Activated T-cell treated with anti-CD3 and anti-CD28 coated beads for 24 hours (primary cell): ENCODE data around the gene LIN7C.
"Not testable (repeated sequence)": the region's sequence is repeated elsewhere in the genome, so short reads cannot be mapped to it uniquely, and the experiment has no call there.

ENCODE experiments used
- DNase-seq: peaks from one replicate; pipeline ENCODE4 v3.0.0-alpha.2; 2020; ENCODE audit warnings: low read depth

LIN7C gene

GRCh38 chr11:27506200-27507182 is at the start of gene LIN7C:
LIN7C (minus strand) TSS chr11:27506769; CDS start chr11:27506752, 17 bp downstream.
- peak; percentile 94 for DNase-seq

GRCh38 chr11:27555264-27555663 is 48.7 kb upstream of the LIN7C start:
- DNase-seq = no peak

- no peak for DNase-seq
These were observed 46.6 kb upstream of the LIN7C start for GRCh38 chr11:27553186-27553585.

- DNase-seq = no peak
These were observed 45.8 kb upstream of the LIN7C start for GRCh38 chr11:27552341-27552740.

- DNase-seq = no peak
These were observed 44.6 kb upstream of the LIN7C start for GRCh38 chr11:27551127-27551526.

GRCh38 chr11:27545946-27546345 is 39.4 kb upstream of the LIN7C start:
- DNase-seq = no peak

- no peak for DNase-seq
These were observed 38.5 kb upstream of the LIN7C start for GRCh38 chr11:27545035-27545434.

GRCh38 chr11:27541790-27542189 is 35.2 kb upstream of the LIN7C start:
- no peak for DNase-seq

- no peak for DNase-seq
These were observed 33.5 kb upstream of the LIN7C start for GRCh38 chr11:27540051-27540450.

GRCh38 chr11:27535103-27535502 is 28.5 kb upstream of the LIN7C start:
- no peak for DNase-seq

- no peak for DNase-seq
These were observed 26.2 kb upstream of the LIN7C start for GRCh38 chr11:27532652-27533325.

GRCh38 chr11:27528712-27529111 is 22.1 kb upstream of the LIN7C start:
- DNase-seq = no peak

- no peak for DNase-seq
These were observed 20.0 kb upstream of the LIN7C start for GRCh38 chr11:27526535-27526934.

GRCh38 chr11:27525824-27526516 is 19.4 kb upstream of the LIN7C start:
- no peak for DNase-seq

- no peak for DNase-seq
These were observed 17.6 kb upstream of the LIN7C start for GRCh38 chr11:27524155-27524554.

GRCh38 chr11:27520226-27520625 is 13.7 kb upstream of the LIN7C start:
- no peak for DNase-seq

GRCh38 chr11:27518518-27518917 is 11.9 kb upstream of the LIN7C start:
- DNase-seq = no peak

GRCh38 chr11:27517490-27517889 is 10.9 kb upstream of the LIN7C start:
- DNase-seq = not testable (repeated sequence)

GRCh38 chr11:27514558-27514957 is 8.0 kb upstream of the LIN7C start:
- no peak for DNase-seq

- no peak for DNase-seq
These were observed 7.5 kb upstream of the LIN7C start for GRCh38 chr11:27514076-27514475.

- no peak for DNase-seq
These were observed 6.8 kb upstream of the LIN7C start for GRCh38 chr11:27513389-27513788.

- no peak for DNase-seq
These were observed 5.7 kb upstream of the LIN7C start for GRCh38 chr11:27512238-27512637.

GRCh38 chr11:27509908-27510307 is 3.3 kb upstream of the LIN7C start:
- DNase-seq = no peak
